ENCODE data around the gene UQCC5. TPM values are rescaled to one million over a fixed set of nuclear protein-coding genes. Genes with fewer than 3 reads are reported as not detected.
A peak's percentile ranks its signal among the peaks of the same experiment; 100 is the strongest.

UQCC5 gene
- total and polyA plus RNA-seq, 3 donors from 2014 or later = 23.0 to 37.0 (median 30.5) TPM

DNA sequence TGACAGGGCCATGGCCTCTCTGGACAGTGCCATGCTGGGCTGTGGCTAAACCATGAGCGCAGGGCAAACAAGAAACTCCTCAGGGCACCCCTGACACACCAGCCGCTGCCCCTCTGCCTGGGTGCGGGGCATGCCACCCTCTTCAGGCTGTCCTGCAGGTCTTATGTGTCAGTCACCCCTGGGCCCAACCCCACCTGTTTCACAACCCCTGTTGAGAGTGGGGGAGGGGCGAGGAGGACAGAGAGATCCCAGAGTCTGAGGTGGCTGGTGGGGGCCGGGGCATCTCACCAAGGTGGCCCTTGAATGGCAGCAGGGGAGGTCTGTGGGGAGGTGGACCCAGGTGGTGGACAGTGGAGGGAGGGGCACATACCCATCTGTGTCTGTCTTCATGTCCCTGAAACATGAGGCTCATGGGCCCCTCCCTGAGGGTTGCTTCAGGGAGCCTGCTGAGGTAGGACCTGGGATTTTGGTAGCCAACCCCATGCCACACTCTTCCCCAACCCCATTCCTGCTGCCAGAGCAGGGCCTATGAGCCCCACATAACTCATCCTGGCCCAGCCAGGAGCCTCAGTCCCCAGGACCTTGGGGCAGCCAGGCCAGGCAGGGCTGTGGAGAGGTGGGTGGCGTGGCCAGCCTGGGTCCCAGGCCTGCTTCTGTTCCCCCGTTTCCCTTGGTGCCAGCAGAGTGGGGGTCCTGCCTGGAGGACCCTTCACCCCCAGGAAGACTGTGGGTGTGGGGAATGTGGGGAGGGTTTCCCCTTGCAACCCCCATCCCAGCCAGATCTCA lies 43.0 kb upstream of the UQCC5 start:
- TF ChIP-seq POLR2A (IDR thresholded peaks at IDR 0.05) = no peak
- TF ChIP-seq, protein P1, sequence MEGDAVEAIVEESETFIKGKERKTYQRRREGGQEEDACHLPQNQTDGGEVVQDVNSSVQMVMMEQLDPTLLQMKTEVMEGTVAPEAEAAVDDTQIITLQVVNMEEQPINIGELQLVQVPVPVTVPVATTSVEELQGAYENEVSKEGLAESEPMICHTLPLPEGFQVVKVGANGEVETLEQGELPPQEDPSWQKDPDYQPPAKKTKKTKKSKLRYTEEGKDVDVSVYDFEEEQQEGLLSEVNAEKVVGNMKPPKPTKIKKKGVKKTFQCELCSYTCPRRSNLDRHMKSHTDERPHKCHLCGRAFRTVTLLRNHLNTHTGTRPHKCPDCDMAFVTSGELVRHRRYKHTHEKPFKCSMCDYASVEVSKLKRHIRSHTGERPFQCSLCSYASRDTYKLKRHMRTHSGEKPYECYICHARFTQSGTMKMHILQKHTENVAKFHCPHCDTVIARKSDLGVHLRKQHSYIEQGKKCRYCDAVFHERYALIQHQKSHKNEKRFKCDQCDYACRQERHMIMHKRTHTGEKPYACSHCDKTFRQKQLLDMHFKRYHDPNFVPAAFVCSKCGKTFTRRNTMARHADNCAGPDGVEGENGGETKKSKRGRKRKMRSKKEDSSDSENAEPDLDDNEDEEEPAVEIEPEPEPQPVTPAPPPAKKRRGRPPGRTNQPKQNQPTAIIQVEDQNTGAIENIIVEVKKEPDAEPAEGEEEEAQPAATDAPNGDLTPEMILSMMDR (IDR thresholded peaks at IDR 0.05) = no peak
- Histone ChIP-seq H3K9me3 (no peaks in the 10 kb centered on the region), H3K36me3 (ENCODE audit: low read depth, missing control alignments) (no peaks in the 10 kb centered on the region), H3K27me3 (no peaks in the 10 kb centered on the region), H3K4me1 (peaks cover 61% of the 10 kb centered on the region), H3K4me3 (no peak overlapping the region), H3K27ac (no peak overlapping the region)
- DNase-seq = no peak
- WGBS, 2 donors = 88 to 98% methylated on average over 2 to 7 of the region's 7 CpGs
- intact Hi-C loops (cut with DNase I; ENCODE audit: low total_unique reads) = no loop called here

- no peak overlapping the region for H3K4me3 ChIP-seq
- H3K9me3 ChIP-seq = no peaks in the 10 kb centered on the region
- DNase-seq = no peak
- H3K27ac ChIP-seq = peak overlapping the region in 1 of 2 donors; percentile 74
- H3K4me1 ChIP-seq = peaks cover 51% of the 10 kb centered on the region
- no peak for TF ChIP-seq POLR2A (IDR thresholded peaks at IDR 0.05)
- TF ChIP-seq, protein P1 (IDR thresholded peaks at IDR 0.05) = no peak
- H3K27me3 ChIP-seq = no peaks in the 10 kb centered on the region
- H3K36me3 ChIP-seq (ENCODE audit: low read depth, missing control alignments) = no peaks in the 10 kb centered on the region
- intact Hi-C loops (cut with DNase I; ENCODE audit: low total_unique reads) = no loop called here
- 70 to 71% methylated on average over 7 of the region's 7 CpGs for WGBS, 2 donors
These were observed 42.0 kb upstream of the UQCC5 start for GRCh38 chr3:52494445-52494844.

GRCh38 chr3:52494886-52495495 lies 41.4 kb upstream of the UQCC5 start, which contains the start of gene STAB1:
Gene STAB1, plus strand, starts transcription at chr3:52495338. Its CDS starts 76 bp downstream, at chr3:52495414.
- WGBS, 2 donors = 55 to 56% methylated on average over 17 to 25 of the region's 25 CpGs
- no peaks in the 10 kb centered on the region for H3K9me3 ChIP-seq
- H3K4me3 ChIP-seq = peak within 1 kb of the TSS in 1 of 2 donors; percentile 10
- no peaks in the 10 kb centered on the region for H3K27me3 ChIP-seq
- H3K4me1 ChIP-seq = peaks cover 46% of the 10 kb centered on the region
- DNase-seq = peak; percentile 46
- TF ChIP-seq, protein P1 (IDR thresholded peaks at IDR 0.05) = no peak
- TF ChIP-seq POLR2A (IDR thresholded peaks at IDR 0.05) = no peak
- H3K27ac ChIP-seq = peak within 1 kb of the TSS; percentile 58 to 74
- intact Hi-C loops (cut with DNase I; ENCODE audit: low total_unique reads) = no loop called here
- no peaks in the 10 kb centered on the region for H3K36me3 ChIP-seq (ENCODE audit: low read depth, missing control alignments)

DNA sequence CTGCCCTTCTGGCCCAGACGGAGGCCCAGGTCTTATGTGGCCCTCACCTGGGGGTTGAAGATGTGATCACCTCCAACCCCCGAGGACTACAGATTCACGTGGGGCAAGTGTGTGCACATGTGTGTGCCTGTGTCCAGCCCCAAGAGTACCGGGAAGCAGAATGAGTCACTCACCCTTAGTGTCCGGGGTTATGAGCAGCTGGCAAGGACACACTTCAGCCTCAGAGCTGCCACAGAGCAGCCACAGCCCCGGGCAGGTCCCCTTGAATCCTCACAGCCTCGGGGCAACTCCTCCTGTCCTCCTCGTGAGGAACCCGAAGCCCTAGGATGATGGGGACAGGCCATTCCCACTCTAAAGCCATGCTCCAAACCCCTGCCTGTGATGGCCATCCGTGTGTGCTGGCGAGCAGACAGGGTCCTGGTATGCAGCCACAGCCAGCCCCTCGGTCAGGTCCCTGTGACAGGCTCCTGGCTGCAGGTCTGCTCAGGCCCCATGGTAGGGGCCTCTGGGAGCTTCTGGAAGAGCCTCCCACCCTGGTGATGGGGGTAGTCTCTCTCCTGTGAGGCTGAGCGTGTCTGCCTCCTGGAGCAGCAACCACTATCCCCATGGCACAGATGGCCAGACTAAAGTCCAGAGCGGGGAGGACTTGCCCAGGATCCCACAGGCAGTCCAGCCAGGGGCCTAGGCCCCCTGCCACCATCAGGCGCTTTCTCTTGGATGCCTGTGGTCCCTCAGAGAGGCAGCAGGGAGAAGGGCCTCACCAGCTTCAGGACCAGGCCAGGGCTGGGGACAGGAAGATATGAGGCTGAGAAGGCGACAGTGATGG lies 40.4 kb upstream of the UQCC5 start:
- no peaks in the 10 kb centered on the region for H3K36me3 ChIP-seq (ENCODE audit: low read depth, missing control alignments)
- no peaks in the 10 kb centered on the region for H3K27me3 ChIP-seq
- TF ChIP-seq POLR2A (IDR thresholded peaks at IDR 0.05) = no peak
- TF ChIP-seq, protein P1 (IDR thresholded peaks at IDR 0.05) = no peak
- H3K9me3 ChIP-seq = no peaks in the 10 kb centered on the region
- whole genome bisulfite sequencing, 2 donors = 70 to 100% methylated on average over 1 to 16 of the region's 16 CpGs
- H3K27ac ChIP-seq = peak overlapping the region; percentile 58 to 74
- no peak for DNase-seq
- peak overlapping the region in 1 of 2 donors; percentile 10 for H3K4me3 ChIP-seq
- H3K4me1 ChIP-seq = peaks cover 36% of the 10 kb centered on the region
- intact Hi-C loops (cut with DNase I; ENCODE audit: low total_unique reads) = no loop called here

Measured in testis (tissue), 3 donors.